GM23338 (cell line): ENCODE results near the gene TENT5A.

Experiments used
- CREB1 ChIP-seq: fragments of 250-450 bp; sonication (Bioruptor Pico); IDR thresholded peaks from 2 replicates; pipeline ENCODE4 v1.5.0; 2020; ENCODE audit warnings: low read depth, mild to moderate bottlenecking, moderate library complexity
- CTCF ChIP-seq, 2 experiments: fragments of 200-600 bp in 1 of 2; sonication (generic) in 1 of 2; conservative IDR thresholded peaks; 2 replicates each; pipeline versions ENCODE4 v1.5.1 to v1.6.1; 2016 to 2017; ENCODE audit warnings: antibody characterized with exemption in 2 of 2, low read depth in 2 of 2, mild to moderate bottlenecking in 2 of 2, moderate library complexity in 1 of 2
- ETS1 ChIP-seq: IDR thresholded peaks from 2 replicates; pipeline ENCODE4 v1.6.1; 2016; ENCODE audit warnings: antibody characterized with exemption
- EZH2 ChIP-seq: fragments of 200-600 bp; sonication (generic); IDR thresholded peaks from one replicate; pipeline ENCODE4 v1.8.0; 2017; ENCODE audit warnings: antibody characterized with exemption, mild to moderate bottlenecking, low read depth; ENCODE audit not compliant: unreplicated experiment
- EZH2phosphoT487 ChIP-seq: fragments of 200-600 bp; sonication (generic); IDR thresholded peaks from one replicate; pipeline ENCODE4 v1.8.1; 2018; ENCODE audit warnings: antibody characterized with exemption; ENCODE audit not compliant: unreplicated experiment
- JUNB ChIP-seq: IDR thresholded peaks from one replicate; pipeline ENCODE4 v1.6.1; 2016; ENCODE audit warnings: antibody characterized with exemption; ENCODE audit not compliant: unreplicated experiment
- POLR2AphosphoS5 ChIP-seq: IDR thresholded peaks from 2 replicates; pipeline ENCODE4 v1.6.1; 2016; ENCODE audit warnings: antibody characterized with exemption, low read depth
- STAT1 ChIP-seq: IDR thresholded peaks from one replicate; pipeline ENCODE4 v1.6.1; 2016; ENCODE audit warnings: antibody characterized with exemption; ENCODE audit not compliant: unreplicated experiment
- ZNF114 ChIP-seq: fragments of 250-450 bp; sonication (Bioruptor Pico); IDR thresholded peaks from 2 replicates; pipeline ENCODE4 v1.5.0; 2020; ENCODE audit warnings: mild to moderate bottlenecking, moderate library complexity
- ZNF331 ChIP-seq: fragments of 250-450 bp; sonication (Bioruptor Pico); IDR thresholded peaks from 2 replicates; pipeline ENCODE4 v1.5.0; 2020; ENCODE audit warnings: low read depth, mild to moderate bottlenecking, moderate library complexity
- ZNF462 ChIP-seq: fragments of 250-450 bp; sonication (Bioruptor Pico); IDR thresholded peaks from 2 replicates; pipeline ENCODE4 v1.5.0; 2020; ENCODE audit warnings: mild to moderate bottlenecking, moderate library complexity
- TF ChIP-seq, protein P1 (sequence below): IDR thresholded peaks from one replicate; pipeline ENCODE4 v1.6.1; 2018; ENCODE audit warnings: antibody characterized with exemption; ENCODE audit not compliant: unreplicated experiment

DNA sequence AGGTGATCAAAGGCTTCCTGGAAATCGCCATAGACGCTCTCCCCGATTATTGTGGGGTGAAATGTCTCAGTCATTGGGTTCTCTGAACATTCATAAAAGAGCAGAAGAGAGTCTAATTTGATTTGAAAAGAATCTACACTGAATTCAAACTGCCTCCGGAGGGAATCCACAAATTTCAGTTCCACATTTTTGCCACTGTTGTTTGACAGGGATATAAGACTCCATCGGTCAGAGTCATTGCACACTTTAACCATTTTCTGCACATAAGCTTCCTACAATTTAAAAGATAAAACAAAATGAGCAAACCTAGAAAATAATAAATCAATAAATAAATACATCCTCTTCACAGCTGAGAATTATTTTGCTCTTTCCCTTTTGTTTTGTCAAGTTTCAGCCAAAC is 2.3 kb downstream of the TENT5A start:
- TF ChIP-seq EZH2 (no peak), CTCF (conservative IDR thresholded peaks at IDR 0.05; ENCODE audit: low read depth in 2 of 2) (no peak), POLR2AphosphoS5 (no peak), ZNF331 (CRISPR knock-in tag) (no peak), CREB1 (CRISPR knock-in tag) (no peak), ETS1 (no peak), STAT1 (no peak), EZH2phosphoT487 (no peak), ZNF114 (CRISPR knock-in tag) (no peak), JUNB (no peak), ZNF462 (CRISPR knock-in tag) (no peak)
- TF ChIP-seq, protein P1, sequence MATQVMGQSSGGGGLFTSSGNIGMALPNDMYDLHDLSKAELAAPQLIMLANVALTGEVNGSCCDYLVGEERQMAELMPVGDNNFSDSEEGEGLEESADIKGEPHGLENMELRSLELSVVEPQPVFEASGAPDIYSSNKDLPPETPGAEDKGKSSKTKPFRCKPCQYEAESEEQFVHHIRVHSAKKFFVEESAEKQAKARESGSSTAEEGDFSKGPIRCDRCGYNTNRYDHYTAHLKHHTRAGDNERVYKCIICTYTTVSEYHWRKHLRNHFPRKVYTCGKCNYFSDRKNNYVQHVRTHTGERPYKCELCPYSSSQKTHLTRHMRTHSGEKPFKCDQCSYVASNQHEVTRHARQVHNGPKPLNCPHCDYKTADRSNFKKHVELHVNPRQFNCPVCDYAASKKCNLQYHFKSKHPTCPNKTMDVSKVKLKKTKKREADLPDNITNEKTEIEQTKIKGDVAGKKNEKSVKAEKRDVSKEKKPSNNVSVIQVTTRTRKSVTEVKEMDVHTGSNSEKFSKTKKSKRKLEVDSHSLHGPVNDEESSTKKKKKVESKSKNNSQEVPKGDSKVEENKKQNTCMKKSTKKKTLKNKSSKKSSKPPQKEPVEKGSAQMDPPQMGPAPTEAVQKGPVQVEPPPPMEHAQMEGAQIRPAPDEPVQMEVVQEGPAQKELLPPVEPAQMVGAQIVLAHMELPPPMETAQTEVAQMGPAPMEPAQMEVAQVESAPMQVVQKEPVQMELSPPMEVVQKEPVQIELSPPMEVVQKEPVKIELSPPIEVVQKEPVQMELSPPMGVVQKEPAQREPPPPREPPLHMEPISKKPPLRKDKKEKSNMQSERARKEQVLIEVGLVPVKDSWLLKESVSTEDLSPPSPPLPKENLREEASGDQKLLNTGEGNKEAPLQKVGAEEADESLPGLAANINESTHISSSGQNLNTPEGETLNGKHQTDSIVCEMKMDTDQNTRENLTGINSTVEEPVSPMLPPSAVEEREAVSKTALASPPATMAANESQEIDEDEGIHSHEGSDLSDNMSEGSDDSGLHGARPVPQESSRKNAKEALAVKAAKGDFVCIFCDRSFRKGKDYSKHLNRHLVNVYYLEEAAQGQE: no peak
